GM12878 (cell line): ENCODE measurements around the gene SMARCAL1. TPM values are rescaled to one million over a fixed set of nuclear protein-coding genes. Genes with fewer than 3 reads are reported as not detected.

Experiments
- ATAC-seq: fragments of 200-7000 bp; cut with Tn5 transposase; 3 replicates; pipeline ENCODE4 v1.9.1; 2020; ENCODE audit warnings: mild to moderate bottlenecking, moderate library complexity
- BruUV-seq: library from RNA; stranded (reverse); fragments of 400-500 nt; replicated peaks from 2 replicates; lab custom pipeline; 2021; lab: Mats Ljungman, UMichigan
- CTCF ChIA-PET: fragments of 300-600 bp; sonication (Branson Sonifier 250); formaldehyde crosslinking; extraction: SDS; loops from one replicate; lab custom pipeline; 2021; ENCODE audit warnings: inconsistent platforms; lab: Yijun Ruan, JAX
- POLR2A ChIA-PET: fragments of 350-600 bp; formaldehyde crosslinking; extraction: SDS; loops from one replicate; lab custom pipeline; 2021; ENCODE audit warnings: inconsistent platforms; lab: Charles Lee
- RAD21 ChIA-PET: fragments of 300-600 bp; sonication (Branson Sonifier 250); formaldehyde crosslinking; loops from one replicate; lab custom pipeline; 2023; ENCODE audit warnings: antibody characterized with exemption; ENCODE audit not compliant: unreplicated experiment; lab: Charles Lee
- SMC1A ChIA-PET: fragments of 300-600 bp; sonication (Branson Sonifier 250); formaldehyde crosslinking; loops from one replicate; lab custom pipeline; 2023; ENCODE audit not compliant: unreplicated experiment, uncharacterized antibody; lab: Charles Lee
- DNase-seq: peaks from one replicate; pipeline ENCODE4 v3.0.0-alpha.2; 2011; ENCODE audit warnings: low read depth, low spot score
- FAIRE-seq: peaks from 3 replicates; lab custom pipeline; 2011; peaks lifted over from hg19 to GRCh38; lab: Jason Lieb, UNC
- H2AFZ ChIP-seq: 2 replicates; pipeline ENCODE4 v1.6.0; 2011; ENCODE audit warnings: low read depth, low read length, control low read depth; ENCODE audit not compliant: control insufficient read depth
- H3K27ac ChIP-seq: 2 replicates; pipeline ENCODE4 v1.5.1; 2011; ENCODE audit warnings: control low read depth; ENCODE audit not compliant: control insufficient read depth, insufficient read depth
- H3K27me3 ChIP-seq, 2 experiments: replicated peaks in 1 of 2; 2 replicates each; pipeline versions ENCODE4 v1.6.0 to v1.6.1; 2011; ENCODE audit warnings: low read length in 1 of 2; ENCODE audit not compliant: control insufficient read depth in 2 of 2, insufficient read depth in 2 of 2
- H3K36me3 ChIP-seq, 2 experiments: 2 replicates each; pipeline ENCODE4 v1.5.1; 2011; ENCODE audit warnings: low read length in 1 of 2; ENCODE audit not compliant: control insufficient read depth in 2 of 2, insufficient read depth in 2 of 2
- H3K4me1 ChIP-seq: 2 replicates; pipeline ENCODE4 v1.6.1; 2011; ENCODE audit warnings: mild to moderate bottlenecking, low read length, moderate library complexity, mixed read lengths; ENCODE audit not compliant: control insufficient read depth, insufficient read depth
- H3K4me2 ChIP-seq: 2 replicates; pipeline ENCODE4 v1.6.0; 2011; ENCODE audit warnings: control low read depth; ENCODE audit not compliant: control insufficient read depth, insufficient read depth
- H3K4me3 ChIP-seq: fragments of 200-600 bp; sonication (generic); 2 replicates; pipeline ENCODE4 v1.5.1; 2016
- H3K79me2 ChIP-seq: 2 replicates; pipeline ENCODE4 v1.6.0; 2011; ENCODE audit warnings: low read length; ENCODE audit not compliant: control insufficient read depth, insufficient read depth
- H3K9ac ChIP-seq: 2 replicates; pipeline ENCODE4 v1.8.0; 2011; ENCODE audit warnings: low read length, control low read depth, mixed read lengths; ENCODE audit not compliant: control insufficient read depth, insufficient read depth
- H3K9me3 ChIP-seq: replicated peaks from 3 replicates; pipeline ENCODE4 v1.5.1; 2011; ENCODE audit warnings: mild to moderate bottlenecking, low read length; ENCODE audit not compliant: control insufficient read depth, insufficient read depth
- H4K20me1 ChIP-seq: 2 replicates; pipeline ENCODE4 v1.6.0; 2011; ENCODE audit not compliant: control insufficient read depth, insufficient read depth
- ATF2 ChIP-seq: IDR thresholded peaks from 2 replicates; pipeline ENCODE4 v1.6.1; 2012; ENCODE audit warnings: low read length, inconsistent platforms
- BHLHE40 ChIP-seq, 2 experiments: fragments of 450-650 bp in 1 of 2; IDR thresholded peaks; 2 replicates each; pipeline ENCODE4 v1.6.1; 2011 to 2017; ENCODE audit warnings: low read depth in 2 of 2, borderline replicate concordance in 1 of 2, improper control_type of control experiment in 1 of 2, low read length in 1 of 2, mild to moderate bottlenecking in 1 of 2
- CREM ChIP-seq: IDR thresholded peaks from 2 replicates; pipeline ENCODE4 v1.6.1; 2014; ENCODE audit warnings: antibody characterized with exemption, low read depth
- REST ChIP-seq: IDR thresholded peaks from 2 replicates; pipeline ENCODE4 v1.6.1; 2012; ENCODE audit warnings: mild to moderate bottlenecking, low read depth, low read length
- SUZ12 ChIP-seq: fragments of 200-600 bp; sonication (generic); IDR thresholded peaks from one replicate; pipeline ENCODE4 v1.6.1; 2018; ENCODE audit warnings: antibody characterized with exemption, mild to moderate bottlenecking; ENCODE audit not compliant: unreplicated experiment
- TBL1XR1 ChIP-seq: IDR thresholded peaks from 2 replicates; pipeline ENCODE4 v1.6.1; 2012; ENCODE audit warnings: low read depth, low read length, improper control_type of control experiment
- ZBTB33 ChIP-seq: fragments of 450-650 bp; IDR thresholded peaks from 2 replicates; pipeline ENCODE4 v1.6.1; 2017; ENCODE audit warnings: mild to moderate bottlenecking
- WGBS: methylation state at CpG from one replicate; pipeline ENCODE4 v1.1.6; 2016; ENCODE audit warnings: low lambda C conversion rate; ENCODE audit not compliant: insufficient replicate concordance, insufficient coverage; ENCODE audit errors: missing lambda C conversion rate; 5-methylcytosine and 5-hydroxymethylcytosine counted together
- in situ Hi-C: fragments of 300-500 bp; cut with MboI; formaldehyde crosslinking; loops from 9 replicates; pipeline ENCODE4 v1.14.3; 2018; ENCODE audit warnings: mixed read lengths
- intact Hi-C: fragments of 100-400 bp; cut with micrococcal nuclease; formaldehyde crosslinking; loops from one replicate; pipeline ENCODE4 v1.14.2; 2022; ENCODE audit not compliant: unreplicated experiment
- polyA plus RNA-seq, 11 experiments: library from polyadenylated mRNA; depleted of rRNA in 4 of 11; unstranded in 6 of 11; stranded (reverse) in 5 of 11; fragments of >200 nt; fragmentation: Nextera tagmentation in 4 of 11; fragmentation: Illumina TruSeq in 1 of 11; extraction: Ambion mirVana in 4 of 11; extraction: Trizol in 1 of 11; gene quantifications; 1 replicate in 1 of 11; 2 replicates in 10 of 11; pipeline versions ENCODE4 v1.2.1 to v1.2.3, GENCODE V29; 2011 to 2016; ENCODE audit warnings: inconsistent platforms in 2 of 11, missing spikeins in 2 of 11, low read depth in 1 of 11
- total RNA-seq, 4 experiments: library from RNA; depleted of rRNA in 3 of 4; stranded (reverse); fragments of >200 nt in 3 of 4; fragmentation: Illumina TruSeq in 1 of 4; extraction: Trizol in 1 of 4; gene quantifications; 2 replicates each; pipeline versions ENCODE4 v1.2.1 to v1.2.3, GENCODE V29; 2013 to 2021

SMARCAL1 gene
- total and polyA plus RNA-seq, 10 of the 15 experiments (the other 5 are each of a cell fraction or from before 2014, with no cell fraction given): 10.8 to 32.9 (median 21.8) TPM

- CTCF ChIA-PET: interaction anchor here (1.2 kb wide), 1 partner anchor 13 kb away, joined by 3 read pairs; no protein-coding TSS in a partner anchor
- in situ Hi-C loops (no loop called here), intact Hi-C loops (no loop called here)
- Histone ChIP-seq H3K4me1 (no peaks in the 10 kb centered on the region), H3K9ac (no peak within 1 kb of the TSS), H3K36me3 (no peaks in the 10 kb centered on the region), H3K4me2 (no peak within 1 kb of the TSS), H3K27me3 (peaks cover 4 to 6% of the 10 kb centered on the region in 2 experiments; a peak in 3 of 4 replicates), H3K9me3 (no peaks in the 10 kb centered on the region), H3K4me3 (no peak within 1 kb of the TSS), H4K20me1 (no peaks in the 10 kb centered on the region), H3K27ac (no peak within 1 kb of the TSS), H3K79me2 (no peaks in the 10 kb centered on the region), H2AFZ (no peak within 1 kb of the TSS)
- TF ChIP-seq SUZ12: peak; percentile 44
- TF ChIP-seq TBL1XR1: no peak
- TF ChIP-seq ZBTB33: no peak
- 0 out of 4 replicates have a peak, but pooled peaks of 1 of the 2 experiments have one; percentile 9 for TF ChIP-seq BHLHE40 (IDR thresholded peaks at IDR 0.05; ENCODE audit: borderline replicate concordance in 1 of 2, low read depth in 2 of 2, low read length in 1 of 2)
- peak; percentile 98 for TF ChIP-seq REST
- peak; percentile 38; the same call in 1 of the 2 replicates for TF ChIP-seq CREM
- TF ChIP-seq ATF2: no peak
- peak; percentile 61 for ATAC-seq
- 19% methylated on average over 29 of the region's 60 CpGs for WGBS
- POLR2A ChIA-PET: no interaction called here
- no peak for DNase-seq
- FAIRE-seq: no peak
- SMC1A ChIA-PET: no interaction called here
- RAD21 ChIA-PET: no interaction called here
- BruUV-seq: no TSS peak
Measured at GRCh38 chr2:216371721-216372702, 40.3 kb upstream of the SMARCAL1 start, which contains the start of gene MARCHF4. TSS of gene MARCHF4 (minus strand) at chr2:216372483. CDS start at chr2:216370260, 2,223 bp downstream.
